H9 (cell line): ENCODE results near the gene RNF214. TPM values are rescaled to one million over a fixed set of nuclear protein-coding genes. Genes with fewer than 3 reads are reported as not detected.

ENCODE experiments used
- DNase-seq: peaks from one replicate; pipeline ENCODE4 v3.0.0-alpha.2; 2017
- H2AFZ ChIP-seq: one replicate; pipeline ENCODE4 v1.6.1; 2013; ENCODE audit warnings: mild to moderate bottlenecking, low read length, control low read depth, moderate library complexity
- H2AK5ac ChIP-seq: 2 replicates; pipeline ENCODE4 v1.6.1; 2013; ENCODE audit warnings: low read length, control low read depth, mixed read lengths; ENCODE audit not compliant: insufficient read length
- H2BK120ac ChIP-seq: one replicate; pipeline ENCODE4 v1.6.1; 2013; ENCODE audit warnings: low read depth, mild to moderate bottlenecking, low read length, control low read depth, inconsistent platforms; ENCODE audit not compliant: poor library complexity, severe bottlenecking
- H2BK12ac ChIP-seq: 2 replicates; pipeline ENCODE4 v1.6.1; 2013; ENCODE audit warnings: low read length, control low read depth, mixed read lengths, low read depth; ENCODE audit not compliant: insufficient read length
- H2BK15ac ChIP-seq: 2 replicates; pipeline ENCODE4 v1.6.1; 2013; ENCODE audit warnings: low read depth, low read length, control low read depth
- H2BK20ac ChIP-seq: one replicate; pipeline ENCODE4 v1.6.1; 2013; ENCODE audit warnings: low read depth, mild to moderate bottlenecking, low read length, control low read depth, inconsistent platforms; ENCODE audit not compliant: poor library complexity, severe bottlenecking
- H2BK5ac ChIP-seq: 2 replicates; pipeline ENCODE4 v1.6.1; 2013; ENCODE audit warnings: low read length, control low read depth, mixed read lengths; ENCODE audit not compliant: insufficient read length
- H3K14ac ChIP-seq: 2 replicates; pipeline ENCODE4 v1.6.1; 2013; ENCODE audit warnings: low read length, control low read depth; ENCODE audit not compliant: insufficient read depth
- H3K18ac ChIP-seq: 2 replicates; pipeline ENCODE4 v1.6.1; 2013; ENCODE audit warnings: low read depth, mild to moderate bottlenecking, mixed read lengths, low read length, control low read depth; ENCODE audit not compliant: insufficient read length
- H3K23ac ChIP-seq: 2 replicates; pipeline ENCODE4 v1.6.1; 2013; ENCODE audit warnings: low read length, control low read depth, mixed read lengths, low read depth; ENCODE audit not compliant: insufficient read length
- H3K23me2 ChIP-seq: 2 replicates; pipeline ENCODE4 v1.6.1; 2013; ENCODE audit warnings: low read depth, mild to moderate bottlenecking, mixed read lengths, low read length, control low read depth; ENCODE audit not compliant: insufficient read length, poor library complexity, severe bottlenecking
- H3K27ac ChIP-seq: 2 replicates; pipeline ENCODE4 v1.5.1; 2013; ENCODE audit warnings: low read length, control low read depth, mixed read lengths, low read depth; ENCODE audit not compliant: insufficient read length
- H3K27me3 ChIP-seq: 2 replicates; pipeline ENCODE4 v1.6.1; 2013; ENCODE audit warnings: low read length, control low read depth, inconsistent platforms; ENCODE audit not compliant: insufficient read depth
- H3K4ac ChIP-seq: 2 replicates; pipeline ENCODE4 v1.6.1; 2013; ENCODE audit warnings: low read depth, mild to moderate bottlenecking, control low read depth, inconsistent platforms, low read length, moderate library complexity
- H3K4me1 ChIP-seq: 2 replicates; pipeline ENCODE4 v1.6.1; 2013; ENCODE audit warnings: low read length, control low read depth, inconsistent platforms; ENCODE audit not compliant: insufficient read depth
- H3K4me2 ChIP-seq: 2 replicates; pipeline ENCODE4 v1.6.1; 2013; ENCODE audit warnings: low read length, control low read depth, mixed read lengths; ENCODE audit not compliant: insufficient read length, insufficient read depth
- H3K56ac ChIP-seq: 2 replicates; pipeline ENCODE4 v1.6.1; 2013; ENCODE audit warnings: low read depth, mild to moderate bottlenecking, mixed read lengths, low read length, control low read depth; ENCODE audit not compliant: insufficient read length
- H3K79me1 ChIP-seq: 2 replicates; pipeline ENCODE4 v1.6.1; 2013; ENCODE audit warnings: low read depth, mild to moderate bottlenecking, moderate library complexity, low read length, control low read depth, inconsistent platforms; ENCODE audit not compliant: insufficient read depth, poor library complexity, severe bottlenecking
- H3K79me2 ChIP-seq: 2 replicates; pipeline ENCODE4 v1.6.1; 2013; ENCODE audit warnings: low read length, control low read depth, inconsistent platforms; ENCODE audit not compliant: insufficient read depth
- H3K9ac ChIP-seq: 2 replicates; pipeline ENCODE4 v1.6.1; 2013; ENCODE audit warnings: low read length, control low read depth, mixed read lengths; ENCODE audit not compliant: insufficient read length; ENCODE audit errors: extremely low read depth
- H3K9me3 ChIP-seq: one replicate; pipeline ENCODE4 v1.6.1; 2013; ENCODE audit warnings: low read depth, low read length, inconsistent platforms; ENCODE audit not compliant: control insufficient read depth
- H3T11ph ChIP-seq: one replicate; pipeline ENCODE4 v1.6.1; 2013; ENCODE audit warnings: mild to moderate bottlenecking, low read length, control low read depth, inconsistent platforms
- H4K20me1 ChIP-seq: one replicate; pipeline ENCODE4 v1.6.1; 2013; ENCODE audit not compliant: control insufficient read depth, insufficient read length, insufficient read depth
- H4K5ac ChIP-seq: 2 replicates; pipeline ENCODE4 v1.6.1; 2013; ENCODE audit warnings: low read depth, mild to moderate bottlenecking, mixed read lengths, low read length, control low read depth; ENCODE audit not compliant: insufficient read length
- H4K8ac ChIP-seq: replicated peaks from 2 replicates; pipeline ENCODE4 v1.6.1; 2013; ENCODE audit warnings: low read length, control low read depth, mixed read lengths, low read depth; ENCODE audit not compliant: insufficient read length
- H4K91ac ChIP-seq: 2 replicates; pipeline ENCODE4 v1.6.1; 2013; ENCODE audit warnings: low read depth, mild to moderate bottlenecking, moderate library complexity, mixed read lengths, low read length, control low read depth; ENCODE audit not compliant: insufficient read length
- H3K27ac Mint-ChIP-seq, 3 experiments: 2 replicates in 2 of 3; 3 replicates in 1 of 3; pipeline ENCODE4 v1.8.0; 2020 to 2021; ENCODE audit warnings: mixed read lengths in 3 of 3, mild to moderate bottlenecking in 1 of 3, moderate library complexity in 1 of 3
- H3K27me3 Mint-ChIP-seq: 2 replicates; pipeline ENCODE4 v1.8.0; 2021; ENCODE audit warnings: low read depth, mild to moderate bottlenecking, moderate library complexity, mixed read lengths
- H3K36me3 Mint-ChIP-seq, 3 experiments: 2 replicates in 2 of 3; 3 replicates in 1 of 3; pipeline ENCODE4 v1.8.0; 2020 to 2021; ENCODE audit warnings: low read depth in 3 of 3, mixed read lengths in 3 of 3; ENCODE audit not compliant: insufficient read depth in 1 of 3
- H3K4me1 Mint-ChIP-seq, 2 experiments: 2 replicates each; pipeline ENCODE4 v1.8.0; 2020; ENCODE audit warnings: mixed read lengths in 2 of 2
- H3K4me3 Mint-ChIP-seq, 2 experiments: 2 replicates in 1 of 2; 3 replicates in 1 of 2; pipeline ENCODE4 v1.8.0; 2020 to 2021; ENCODE audit warnings: mild to moderate bottlenecking in 2 of 2, mixed read lengths in 2 of 2, moderate library complexity in 1 of 2
- H3K9me3 Mint-ChIP-seq, 2 experiments: 2 replicates in 1 of 2; 3 replicates in 1 of 2; pipeline ENCODE4 v1.8.0; 2020; ENCODE audit warnings: mild to moderate bottlenecking in 2 of 2, mixed read lengths in 2 of 2, moderate library complexity in 1 of 2
- CTCF ChIP-seq: fragments of 200-600 bp; sonication (generic); conservative IDR thresholded peaks from 3 replicates; pipeline ENCODE4 v1.8.0; 2021; ENCODE audit warnings: antibody characterized with exemption, mild to moderate bottlenecking
- WGBS: extraction: QIAGEN DNeasy Blood & Tissue Kit; methylation state at CpG from one replicate; pipeline ENCODE4 v1.1.7; 2013; ENCODE audit warnings: missing lambda C conversion rate, low lambda C conversion rate, mixed read lengths; ENCODE audit not compliant: insufficient read length; ENCODE audit errors: extremely low coverage; 5-methylcytosine and 5-hydroxymethylcytosine counted together
- total RNA-seq: library from RNA; stranded (reverse); gene quantifications from 2 replicates; pipeline ENCODE4 v1.2.1, GENCODE V29; 2021

The RNF214 gene
- total RNA-seq, 1 experiment from 2014 or later, result 26.0 TPM

- no peak for TF ChIP-seq CTCF
- Mint-ChIP-seq H3K4me1 (peaks cover 0 to 2% of the 10 kb centered on the region in 2 experiments; a peak in 1 of 4 replicates), H3K27me3 (no peaks in the 10 kb centered on the region), H3K9me3 (no peaks in the 10 kb centered on the region), H3K36me3 (peaks cover 19 to 60% (median 52%) of the 10 kb centered on the region in 3 experiments; a peak in 6 of 7 replicates), H3K27ac (no peak overlapping the region; a peak in 1 of 7 replicates), H3K4me3 (no peak overlapping the region)
- Histone ChIP-seq H3K27me3 (no peaks in the 10 kb centered on the region), H3K79me2 (no peaks in the 10 kb centered on the region), H3K4ac (no peak overlapping the region), H2BK120ac (no peak overlapping the region), H3T11ph (no peak overlapping the region), H2BK12ac (no peak overlapping the region), H2AK5ac (no peak overlapping the region), H3K23me2 (no peaks in the 10 kb centered on the region), H3K9me3 (no peaks in the 10 kb centered on the region), H3K14ac (no peak overlapping the region), H3K9ac (no peak overlapping the region), H2AFZ (no peak overlapping the region), H2BK20ac (no peak overlapping the region), H3K4me2 (no peak overlapping the region), H2BK5ac (no peak overlapping the region), H2BK15ac (no peak overlapping the region), H4K20me1 (no peaks in the 10 kb centered on the region), H3K56ac (no peak overlapping the region), H4K5ac (no peak overlapping the region), H3K79me1 (no peaks in the 10 kb centered on the region), H3K23ac (no peak overlapping the region), H3K27ac (no peak overlapping the region), H3K4me1 (no peaks in the 10 kb centered on the region), H3K18ac (no peak overlapping the region), H4K8ac (no peak overlapping the region), H4K91ac (no peak overlapping the region)
- no CpG with 5 or more reads among the region's 6 CpGs for WGBS
- no peak for DNase-seq
Measured at GRCh38 chr11:117281159-117281558, 48.7 kb downstream of the RNF214 start.
